Endometrial microvascular endothelial cells (primary cell): Measurements from ENCODE around the gene HOMER1. TPM values are rescaled to one million over a fixed set of nuclear protein-coding genes. Genes with fewer than 3 reads are reported as not detected.

Experiments used
- in situ Hi-C: cut with HindIII; loops from 2 replicates; pipeline ENCODE4 v1.10.0; 2017; ENCODE audit warnings: low sequenced_read_pairs, low pct_unique_long_range_greater_than_20kb; ENCODE audit errors: inconsistent ontology term
- total RNA-seq: library from RNA; depleted of rRNA; stranded (reverse); fragments of >200 nt; gene quantifications from one replicate; pipeline ENCODE4 v1.2.3, GENCODE V29; 2015; ENCODE audit errors: inconsistent ontology term

Gene HOMER1
- total RNA-seq, 1 donor from 2014 or later = 6.3 TPM

DNA sequence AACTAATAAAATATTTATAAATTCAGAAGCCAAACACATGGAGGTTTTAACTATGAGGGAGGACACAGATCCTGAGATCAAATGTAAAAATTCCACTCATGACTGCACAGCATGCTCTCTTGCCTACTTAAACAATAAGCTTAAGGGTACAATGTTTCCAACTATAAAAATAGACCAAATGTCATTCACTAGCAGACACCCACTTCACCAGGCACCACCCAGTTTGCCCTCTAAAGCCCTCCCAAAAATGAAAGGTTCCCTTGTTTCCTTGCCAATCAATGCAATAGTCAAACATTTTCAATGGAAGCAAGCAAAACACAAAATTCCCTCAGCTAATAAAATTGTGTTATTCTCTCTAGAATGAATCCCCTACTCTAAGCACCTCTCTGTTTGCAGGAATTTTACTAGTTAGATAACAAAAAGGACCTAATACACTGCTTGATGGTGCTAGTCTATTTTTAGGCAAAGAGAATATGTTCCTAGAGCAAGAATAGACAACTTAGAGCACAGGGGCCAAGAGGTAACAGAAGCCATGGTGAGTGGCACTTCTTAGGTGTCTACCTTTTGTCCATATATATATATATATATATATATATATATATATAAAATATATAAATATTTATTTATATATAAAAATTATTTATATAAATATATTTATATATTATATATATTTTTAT lies 135.3 kb downstream of the HOMER1 start:
- in situ Hi-C loops = no loop called here

DNA sequence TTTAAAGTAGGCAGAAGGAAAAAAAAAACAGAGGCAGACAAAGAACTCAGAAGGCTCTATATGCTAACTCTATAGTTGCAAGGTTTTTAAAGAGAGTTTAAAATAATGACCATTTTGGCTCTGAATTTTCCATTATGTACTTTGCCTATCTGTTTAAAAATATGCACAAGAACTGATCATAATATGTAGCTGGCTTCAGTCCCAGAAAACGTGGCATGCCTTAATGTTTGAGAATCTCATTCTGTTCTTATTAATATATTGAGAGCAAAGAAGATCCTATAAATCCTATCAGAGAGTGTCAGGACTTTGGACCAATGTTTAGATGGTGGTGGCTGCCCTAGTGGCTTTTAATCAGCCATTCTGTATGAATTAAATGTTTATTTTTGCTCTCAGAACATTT lies 156.5 kb downstream of the HOMER1 start:
- in situ Hi-C loops = no loop called here

DNA sequence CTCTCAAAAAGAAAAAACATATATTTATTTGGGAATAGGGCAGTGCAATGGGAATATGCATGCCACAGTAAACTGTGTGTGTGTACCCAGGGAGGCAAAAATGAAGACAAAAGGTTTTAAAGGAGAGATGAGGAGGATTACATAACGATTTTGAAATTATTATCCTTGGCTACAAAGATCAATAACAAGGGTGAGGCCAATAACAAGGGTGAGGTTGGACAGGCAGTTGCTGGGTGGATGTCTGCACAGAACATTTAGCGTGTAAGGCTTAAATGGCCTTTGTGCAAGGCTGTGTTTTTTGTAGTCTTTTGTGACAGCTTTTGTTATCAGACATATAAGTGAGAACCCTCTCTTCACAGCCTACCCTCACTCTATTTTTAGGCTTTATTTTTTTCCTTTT lies 164.1 kb downstream of the HOMER1 start:
- in situ Hi-C loops = no loop called here

DNA sequence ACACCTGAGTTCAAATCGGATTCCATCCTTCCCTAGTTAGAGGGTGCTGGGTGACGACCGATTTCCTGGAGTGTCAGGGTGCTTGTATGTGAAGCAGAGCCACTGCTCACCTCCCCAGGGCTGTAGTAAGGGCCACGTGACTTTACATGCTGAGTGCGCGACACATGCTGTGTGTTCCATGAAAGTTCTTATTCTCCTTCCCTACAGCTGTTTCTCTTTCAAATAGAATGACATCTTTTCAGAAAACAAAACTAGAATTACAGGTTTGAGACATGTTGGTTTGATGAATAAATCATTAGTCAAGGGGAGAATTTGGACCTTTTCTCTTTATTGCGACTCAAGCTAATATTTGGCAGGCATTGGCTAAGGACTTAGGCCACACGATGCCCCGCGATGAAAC lies 164.9 kb downstream of the HOMER1 start:
- in situ Hi-C loops = no loop called here

DNA sequence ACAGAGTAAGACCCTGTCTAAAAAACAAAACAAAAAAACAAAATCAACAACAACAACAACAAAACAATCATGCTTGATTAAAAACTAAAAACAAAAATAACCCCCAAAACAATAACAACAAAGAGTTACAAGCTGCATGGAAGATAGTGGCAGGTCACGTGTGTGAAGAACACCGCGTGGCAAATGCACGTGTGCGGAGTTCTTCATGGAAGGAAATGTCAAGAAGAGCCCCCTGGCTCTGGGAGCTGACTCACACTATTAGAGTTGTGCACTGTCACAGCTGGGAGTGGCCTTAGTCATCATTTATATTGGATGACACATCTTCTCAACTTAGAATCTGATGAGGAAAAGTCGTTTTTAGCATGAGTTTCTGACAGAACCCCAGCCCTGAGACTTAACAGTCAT lies 167.5 kb downstream of the HOMER1 start:
- in situ Hi-C loops = no loop called here

DNA sequence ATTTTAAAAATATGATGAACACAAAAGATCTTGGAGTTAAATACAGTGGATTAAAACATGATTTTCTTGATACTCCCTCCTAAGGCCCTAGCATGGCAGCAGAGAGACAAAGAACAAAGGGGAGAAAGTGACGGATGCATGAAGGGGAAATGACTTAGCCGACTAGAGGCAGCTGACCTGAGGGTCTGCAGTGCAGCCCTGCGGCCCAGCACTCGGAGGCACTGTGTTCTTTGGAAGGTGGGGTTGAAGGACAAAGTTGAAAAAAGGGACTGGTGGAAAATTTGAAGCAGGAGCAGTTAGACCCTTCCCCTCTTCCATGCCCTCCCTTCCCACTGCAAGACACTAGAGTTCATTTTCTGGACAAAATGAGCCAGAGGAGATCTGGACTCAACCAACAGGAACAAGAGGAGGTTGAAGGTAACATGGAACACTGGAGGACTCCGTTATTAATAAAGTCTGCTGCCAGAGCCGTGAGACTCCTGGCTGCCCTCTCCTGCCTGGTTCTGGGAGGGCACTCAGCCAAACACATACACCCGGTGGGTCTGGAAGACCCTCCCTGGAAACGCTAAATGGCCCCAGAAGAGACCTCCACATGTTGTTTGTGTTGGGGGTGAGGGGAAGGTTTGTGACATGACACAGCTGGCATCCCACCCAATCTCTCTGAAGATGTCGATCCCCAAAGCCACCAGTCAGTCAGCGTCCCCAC lies 179.9 kb downstream of the HOMER1 start:
- in situ Hi-C loops = no loop called here

DNA sequence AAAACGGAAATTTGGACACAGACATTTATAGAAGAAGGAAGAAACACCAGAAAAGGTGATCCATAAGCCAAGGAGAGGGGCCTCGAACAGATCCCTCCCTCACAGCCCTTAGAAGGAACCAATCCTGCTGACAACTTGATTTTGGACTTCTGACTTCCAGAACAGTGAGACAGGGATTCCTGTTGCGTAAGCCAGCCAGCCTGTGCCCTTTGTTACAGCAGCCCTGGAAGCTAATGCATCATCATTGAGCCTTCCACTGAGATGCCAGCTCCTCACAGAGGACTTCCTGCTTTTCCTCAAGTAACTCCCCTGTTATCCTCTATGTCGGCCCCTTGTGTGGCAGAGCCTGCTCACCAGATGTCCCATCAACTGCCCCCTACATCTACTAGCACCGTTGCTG lies 183.9 kb downstream of the HOMER1 start:
- in situ Hi-C loops = no loop called here

DNA sequence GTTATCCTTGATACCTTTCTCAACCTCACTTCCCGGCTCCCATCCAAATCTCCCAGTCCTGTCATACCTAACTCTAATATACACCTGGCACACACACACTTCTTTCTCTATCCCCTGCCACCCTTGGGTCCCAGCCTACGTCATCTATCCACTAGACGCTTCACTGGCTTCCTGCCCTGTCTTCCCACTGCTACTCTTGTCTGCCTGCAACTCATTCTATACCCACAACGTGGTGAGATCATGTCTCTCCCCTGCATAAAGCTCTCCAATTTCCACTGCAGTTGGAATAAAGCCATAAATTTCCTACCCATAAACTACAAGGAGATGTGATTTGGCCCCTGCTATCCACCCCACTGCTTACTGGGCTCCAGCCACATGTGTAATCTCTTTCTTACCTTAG lies 184.5 kb downstream of the HOMER1 start:
- in situ Hi-C loops = no loop called here

Other genes starting within 250 kb of the HOMER1 start
- gene TENT2, start 98.3 kb upstream of the HOMER1 start, total RNA-seq = 42.5 TPM
- gene CMYA5, start 175.7 kb upstream of the HOMER1 start, total RNA-seq = not detected